ENCODE measurements around the gene MSH5. TPM values are rescaled to one million over a fixed set of nuclear protein-coding genes. Genes with fewer than 3 reads are reported as not detected.
A peak's percentile ranks its signal among the peaks of the same experiment; 100 is the strongest.

The MSH5 gene
- total RNA-seq, 1 experiment from 2014 or later, result 7.1 TPM

GRCh38 chr6:31769684-31770371, 30.0 kb downstream of the MSH5 start:
- DNase-seq (ENCODE audit: low spot score), result peak; percentile 29
- in situ Hi-C loops (cut with HindIII; ENCODE audit: low sequenced_read_pairs), result no loop called here

- in situ Hi-C loops (cut with HindIII; ENCODE audit: low sequenced_read_pairs), result no loop called here
- DNase-seq (ENCODE audit: low spot score), result no peak
Measured at GRCh38 chr6:31770860-31771259, 31.1 kb downstream of the MSH5 start.

GRCh38 chr6:31771992-31772358, 32.2 kb downstream of the MSH5 start:
- DNase-seq (ENCODE audit: low spot score), result no peak
- in situ Hi-C loops (cut with HindIII; ENCODE audit: low sequenced_read_pairs), result no loop called here

- in situ Hi-C loops (cut with HindIII; ENCODE audit: low sequenced_read_pairs), result no loop called here
- DNase-seq (ENCODE audit: low spot score), result no peak
Measured at GRCh38 chr6:31775184-31775583, 35.4 kb downstream of the MSH5 start.

- in situ Hi-C loops (cut with HindIII; ENCODE audit: low sequenced_read_pairs), result no loop called here
- peak; percentile 28 for DNase-seq (ENCODE audit: low spot score)
Measured at GRCh38 chr6:31775633-31776484, 36.1 kb downstream of the MSH5 start.

- in situ Hi-C loops (cut with HindIII; ENCODE audit: low sequenced_read_pairs), result no loop called here
- peak; percentile 44 for DNase-seq (ENCODE audit: low spot score)
Measured at GRCh38 chr6:31776485-31776988, 36.7 kb downstream of the MSH5 start.

GRCh38 chr6:31776989-31777666, 37.3 kb downstream of the MSH5 start, which contains the start of gene VWA7:
Gene VWA7, minus strand, starts transcription at chr6:31777328. Its CDS starts 549 bp downstream, at chr6:31776779.
- in situ Hi-C loops (cut with HindIII; ENCODE audit: low sequenced_read_pairs), result no loop called here
- peak; percentile 69 for DNase-seq (ENCODE audit: low spot score)

GRCh38 chr6:31777667-31778050, 37.9 kb downstream of the MSH5 start:
- in situ Hi-C loops (cut with HindIII; ENCODE audit: low sequenced_read_pairs), result no loop called here
- DNase-seq (ENCODE audit: low spot score), result no peak

- in situ Hi-C loops (cut with HindIII; ENCODE audit: low sequenced_read_pairs), result no loop called here
- DNase-seq (ENCODE audit: low spot score), result no peak
Measured at GRCh38 chr6:31778193-31778592, 38.4 kb downstream of the MSH5 start.

GRCh38 chr6:31778999-31779885, 39.4 kb downstream of the MSH5 start:
- in situ Hi-C loops (cut with HindIII; ENCODE audit: low sequenced_read_pairs), result no loop called here
- no peak for DNase-seq (ENCODE audit: low spot score)

- in situ Hi-C loops (cut with HindIII; ENCODE audit: low sequenced_read_pairs), result no loop called here
- no peak for DNase-seq (ENCODE audit: low spot score)
Measured at GRCh38 chr6:31779908-31780307, 40.1 kb downstream of the MSH5 start.

GRCh38 chr6:31780507-31781243, 40.9 kb downstream of the MSH5 start:
- no peak for DNase-seq (ENCODE audit: low spot score)
- in situ Hi-C loops (cut with HindIII; ENCODE audit: low sequenced_read_pairs), result no loop called here

GRCh38 chr6:31781244-31782125, 41.7 kb downstream of the MSH5 start:
- in situ Hi-C loops (cut with HindIII; ENCODE audit: low sequenced_read_pairs), result no loop called here
- DNase-seq (ENCODE audit: low spot score), result no peak

GRCh38 chr6:31782126-31782855, 42.5 kb downstream of the MSH5 start:
- no peak for DNase-seq (ENCODE audit: low spot score)
- in situ Hi-C loops (cut with HindIII; ENCODE audit: low sequenced_read_pairs), result no loop called here

GRCh38 chr6:31784098-31784925, 44.5 kb downstream of the MSH5 start:
- DNase-seq (ENCODE audit: low spot score), result no peak
- in situ Hi-C loops (cut with HindIII; ENCODE audit: low sequenced_read_pairs), result no loop called here

GRCh38 chr6:31785475-31785874, 45.7 kb downstream of the MSH5 start:
- in situ Hi-C loops (cut with HindIII; ENCODE audit: low sequenced_read_pairs), result no loop called here
- DNase-seq (ENCODE audit: low spot score), result no peak

All from G401 (cell line).